Lung microvascular endothelial cell (primary cell): Measurements from ENCODE around the gene SCUBE3. TPM values are rescaled to one million over a fixed set of nuclear protein-coding genes. Genes with fewer than 3 reads are reported as not detected.
A peak's percentile ranks its signal among the peaks of the same experiment; 100 is the strongest.

Source experiments
- DNase-seq, 2 donors: peaks; one replicate each; pipeline versions ENCODE4 v3.0.0 to v3.0.0-alpha.2; 2010; ENCODE audit warnings: low read depth in 2 of 2
- total RNA-seq: library from RNA; depleted of rRNA; stranded (reverse); fragments of >200 nt; gene quantifications from 2 replicates; pipeline ENCODE4 v1.2.1, GENCODE V29; 2014

SCUBE3 gene
- total RNA-seq, 1 donor from 2014 or later: 0.60 TPM

- DNase-seq: no peak
These were observed 53.7 kb downstream of the SCUBE3 start for GRCh38 chr6:35267446-35267845.

- DNase-seq: no peak
These were observed 54.1 kb downstream of the SCUBE3 start for GRCh38 chr6:35267897-35268296.

- DNase-seq: no peak
These were observed 58.2 kb downstream of the SCUBE3 start for GRCh38 chr6:35272005-35272404.

GRCh38 chr6:35273822-35274559 is 60.2 kb downstream of the SCUBE3 start:
- DNase-seq: no peak

GRCh38 chr6:35275744-35276260 is 62.0 kb downstream of the SCUBE3 start:
- no peak for DNase-seq

- DNase-seq: no peak
These were observed 65.0 kb downstream of the SCUBE3 start for GRCh38 chr6:35278708-35279107.

- peak in 1 of 2 donors; percentile 55 for DNase-seq
These were observed 67.1 kb downstream of the SCUBE3 start for GRCh38 chr6:35280903-35281302.

GRCh38 chr6:35282472-35282871 is 68.7 kb downstream of the SCUBE3 start:
- no peak for DNase-seq

GRCh38 chr6:35283361-35283760 is 69.6 kb downstream of the SCUBE3 start:
- no peak for DNase-seq

GRCh38 chr6:35287671-35288396 is 74.1 kb downstream of the SCUBE3 start:
- DNase-seq: no peak

- no peak for DNase-seq
These were observed 75.1 kb downstream of the SCUBE3 start for GRCh38 chr6:35288834-35289233.

- no peak for DNase-seq
These were observed 77.7 kb downstream of the SCUBE3 start for GRCh38 chr6:35291491-35291890.

GRCh38 chr6:35292494-35292893 is 78.7 kb downstream of the SCUBE3 start:
- no peak for DNase-seq

GRCh38 chr6:35293681-35294080 is 79.9 kb downstream of the SCUBE3 start:
- no peak for DNase-seq

- DNase-seq: peak; percentile 51 to 70
These were observed 80.7 kb downstream of the SCUBE3 start for GRCh38 chr6:35294308-35294945.

GRCh38 chr6:35295036-35295435 is 81.3 kb downstream of the SCUBE3 start:
- DNase-seq: no peak

- DNase-seq: no peak
These were observed 82.0 kb downstream of the SCUBE3 start for GRCh38 chr6:35295521-35296315.

GRCh38 chr6:35296931-35297600 is 83.3 kb downstream of the SCUBE3 start:
- DNase-seq: no peak

- peak; percentile 85 to 88 for DNase-seq
These were observed 84.1 kb downstream of the SCUBE3 start, which contains the start of gene DEF6 for GRCh38 chr6:35297601-35298481. DEF6 (plus strand) TSS chr6:35297818; CDS start chr6:35297857, 39 bp downstream.
